CD4-positive, alpha-beta memory T cell (primary cell): ENCODE measurements around the gene POU2AF3. TPM values are rescaled to one million over a fixed set of nuclear protein-coding genes. Genes with fewer than 3 reads are reported as not detected.

ENCODE experiments used
- CTCF ChIA-PET: fragments of 350-600 bp; sonication (Branson Sonifier 250); formaldehyde crosslinking; loops from one replicate; lab custom pipeline; 2021; ENCODE audit warnings: inconsistent platforms; ENCODE audit not compliant: partially characterized antibody; lab: Charles Lee
- POLR2A ChIA-PET: fragments of 350-600 bp; sonication (Branson Sonifier 250); formaldehyde crosslinking; loops from one replicate; lab custom pipeline; 2021; ENCODE audit not compliant: partially characterized antibody; lab: Charles Lee
- DNase-seq, 5 donors: peaks; one replicate each; pipeline versions ENCODE4 v3.0.0 to v3.0.0-alpha.2; 2020 to 2022; ENCODE audit warnings: mixed read lengths in 1 of 5
- H3K27ac ChIP-seq: one replicate; pipeline ENCODE4 v1.7.0; 2013; ENCODE audit warnings: low read depth, low read length
- H3K27me3 ChIP-seq: 2 replicates; pipeline ENCODE4 v1.7.0; 2013; ENCODE audit warnings: mild to moderate bottlenecking, low read length, moderate library complexity; ENCODE audit not compliant: insufficient read depth
- H3K36me3 ChIP-seq: 2 replicates; pipeline ENCODE4 v1.7.0; 2013; ENCODE audit warnings: mild to moderate bottlenecking, low read length, moderate library complexity; ENCODE audit not compliant: insufficient read depth
- H3K4me1 ChIP-seq: 2 replicates; pipeline ENCODE4 v1.7.0; 2013; ENCODE audit warnings: mild to moderate bottlenecking, low read length, moderate library complexity; ENCODE audit not compliant: insufficient read depth
- H3K4me3 ChIP-seq, 2 donors: one replicate each; pipeline ENCODE4 v1.7.0; 2013; ENCODE audit warnings: low read length in 2 of 2, mild to moderate bottlenecking in 1 of 2
- H3K9me3 ChIP-seq, 2 donors: one replicate each; pipeline ENCODE4 v1.7.0; 2013; ENCODE audit warnings: low read length in 2 of 2, control low read depth in 1 of 2; ENCODE audit not compliant: control insufficient read depth in 1 of 2
- H3K27ac Mint-ChIP-seq, 7 donors: one replicate each; pipeline ENCODE4 v1.8.0; 2020 to 2021; ENCODE audit warnings: mixed read lengths in 7 of 7, mild to moderate bottlenecking in 6 of 7, inconsistent platforms in 3 of 7, moderate library complexity in 3 of 7
- H3K27me3 Mint-ChIP-seq, 2 donors: one replicate each; pipeline ENCODE4 v1.8.0; 2020 to 2021; ENCODE audit warnings: mixed read lengths in 2 of 2
- H3K36me3 Mint-ChIP-seq, 2 donors: one replicate each; pipeline ENCODE4 v1.8.0; 2020 to 2021; ENCODE audit warnings: mixed read lengths in 2 of 2, inconsistent platforms in 1 of 2, mild to moderate bottlenecking in 1 of 2
- H3K4me1 Mint-ChIP-seq, 4 donors: one replicate each; pipeline ENCODE4 v1.8.0; 2020 to 2021; ENCODE audit warnings: mixed read lengths in 4 of 4, mild to moderate bottlenecking in 1 of 4
- H3K4me3 Mint-ChIP-seq, 8 donors: one replicate each; pipeline ENCODE4 v1.8.0; 2020 to 2021; ENCODE audit warnings: mixed read lengths in 8 of 8, mild to moderate bottlenecking in 7 of 8, moderate library complexity in 6 of 8, inconsistent platforms in 3 of 8
- H3K9me3 Mint-ChIP-seq, 8 donors: one replicate each; pipeline ENCODE4 v1.8.0; 2020 to 2021; ENCODE audit warnings: mixed read lengths in 8 of 8, mild to moderate bottlenecking in 5 of 8, inconsistent platforms in 3 of 8, moderate library complexity in 1 of 8
- intact Hi-C: fragments of 100-400 bp; cut with micrococcal nuclease; formaldehyde crosslinking; loops from one replicate; pipeline ENCODE4 v1.15.1; 2023
- microRNA-seq: library from miRNA; unstranded; fragments of <30 nt; microRNA quantifications from one replicate; pipeline ENCODE4 v1.2.0, GENCODE V29; 2021; ENCODE audit warnings: borderline replicate concordance, borderline number of aligned reads, borderline microRNAs expressed, mixed read lengths
- polyA plus RNA-seq, 2 donors: library from polyadenylated mRNA; unstranded; fragments of 300-500 nt; fragmentation: Illumina TruSeq; gene quantifications; one replicate each; pipeline ENCODE4 v1.2.3, GENCODE V29; 2021
- total RNA-seq, 2 experiments: library from RNA; stranded (reverse); gene quantifications; one replicate each; pipeline ENCODE4 v1.2.3, GENCODE V29; 2021

POU2AF3 gene
- total and polyA plus RNA-seq, 4 experiments from 2014 or later: not detected

DNA sequence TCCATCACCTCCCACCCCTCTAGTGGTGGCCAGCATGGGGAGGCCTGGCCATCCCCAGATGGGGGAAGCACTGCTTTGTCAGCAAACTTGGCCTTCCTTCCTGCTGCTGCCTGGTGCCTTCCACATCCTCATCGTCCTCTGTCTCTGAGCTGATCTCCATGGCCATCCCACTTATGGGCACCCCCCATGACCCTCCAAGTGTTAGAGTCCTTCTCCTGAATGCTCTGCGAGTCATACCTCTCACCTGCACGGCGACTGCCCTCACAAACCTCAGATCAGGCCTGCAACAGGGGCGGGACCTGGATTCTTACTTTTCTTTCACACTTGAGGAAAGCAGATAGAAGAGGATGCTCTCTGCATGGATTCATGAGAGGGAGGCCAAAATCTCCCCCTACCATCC, 56.8 kb downstream of the POU2AF3 start:
- POLR2A ChIA-PET: no interaction called here
- Mint-ChIP-seq H3K27ac (peak overlapping the region in 1 of 7 donors; percentile 56), H3K4me1 (no peaks in the 10 kb centered on the region), H3K27me3 (peaks cover 0 to 1% of the 10 kb centered on the region in 2 donors), H3K9me3 (no peaks in the 10 kb centered on the region), H3K36me3 (no peaks in the 10 kb centered on the region), H3K4me3 (no peak overlapping the region)
- no peaks in the 10 kb centered on the region for H3K27me3 ChIP-seq
- H3K9me3 ChIP-seq: no peaks in the 10 kb centered on the region
- CTCF ChIA-PET: no interaction called here
- no peak overlapping the region for H3K27ac ChIP-seq
- no peaks in the 10 kb centered on the region for H3K36me3 ChIP-seq
- no peak overlapping the region for H3K4me3 ChIP-seq
- H3K4me1 ChIP-seq: no peaks in the 10 kb centered on the region
- no peak for DNase-seq
- intact Hi-C loops: loop anchor here (5.0 kb wide), 1 partner anchor 92 kb away; no protein-coding TSS in a partner anchor

DNA sequence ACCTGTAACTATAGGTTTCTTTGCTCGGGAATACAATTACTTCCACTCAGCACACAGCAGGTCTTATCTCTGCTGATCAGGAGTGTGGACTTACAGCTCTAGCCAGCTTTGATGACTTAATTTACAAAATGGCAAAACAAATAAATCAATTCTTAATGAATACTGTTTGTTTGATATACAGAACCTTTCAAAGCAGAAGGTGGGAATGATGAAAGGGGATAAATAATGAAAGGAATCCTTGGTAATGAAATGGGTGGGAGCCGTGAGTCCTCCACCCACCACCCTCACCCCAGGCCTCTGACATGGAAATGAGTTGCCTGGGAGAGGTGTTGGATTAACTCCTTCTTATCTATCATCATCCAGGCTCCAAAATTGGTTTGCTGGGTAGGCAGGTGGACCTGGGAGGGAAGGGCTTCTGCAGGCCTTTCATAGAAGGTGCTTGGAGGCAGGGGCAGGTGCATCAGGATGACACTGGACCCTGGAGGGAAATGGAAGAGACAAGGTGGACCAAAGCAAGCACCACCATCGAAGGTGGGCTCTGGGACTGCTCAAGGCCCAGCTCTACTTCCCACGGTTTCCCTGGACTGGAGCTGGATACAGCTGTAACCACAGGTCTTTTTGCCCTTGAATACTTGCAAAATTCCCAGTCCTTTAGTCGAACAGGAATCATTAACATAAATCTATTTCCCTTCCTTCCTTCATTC, 57.8 kb downstream of the POU2AF3 start:
- Histone ChIP-seq H3K36me3 (no peaks in the 10 kb centered on the region), H3K4me1 (no peaks in the 10 kb centered on the region), H3K4me3 (no peak overlapping the region), H3K27ac (no peak overlapping the region), H3K9me3 (no peaks in the 10 kb centered on the region), H3K27me3 (no peaks in the 10 kb centered on the region)
- POLR2A ChIA-PET: no interaction called here
- Mint-ChIP-seq H3K36me3 (no peaks in the 10 kb centered on the region), H3K4me3 (no peak overlapping the region), H3K4me1 (no peaks in the 10 kb centered on the region), H3K27me3 (no peaks in the 10 kb centered on the region), H3K9me3 (no peaks in the 10 kb centered on the region), H3K27ac (no peak overlapping the region)
- intact Hi-C loops: loop anchor here (5.0 kb wide), 1 partner anchor 91 kb away; no protein-coding TSS in a partner anchor
- DNase-seq: no peak
- CTCF ChIA-PET: no interaction called here

DNA sequence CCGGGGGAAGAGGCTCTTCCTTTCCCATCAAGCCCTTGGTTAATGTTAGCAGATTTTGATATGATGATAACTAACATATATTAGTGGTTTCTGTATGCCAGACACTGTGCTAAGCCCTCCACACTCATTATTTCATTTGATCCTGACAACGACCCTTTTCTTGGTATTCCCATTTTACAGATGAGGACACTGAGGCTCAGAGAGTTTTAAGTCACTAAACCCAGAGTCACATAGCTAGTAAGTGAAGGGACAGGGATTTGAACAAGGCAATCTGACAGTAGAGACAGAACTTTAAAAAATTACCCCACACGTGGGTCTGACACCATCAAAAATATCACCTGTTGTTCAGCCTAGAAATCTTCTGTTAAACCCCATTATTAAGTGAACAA, 58.3 kb downstream of the POU2AF3 start:
- Histone ChIP-seq H3K27ac (no peak overlapping the region), H3K27me3 (no peaks in the 10 kb centered on the region), H3K36me3 (no peaks in the 10 kb centered on the region), H3K4me3 (no peak overlapping the region), H3K4me1 (no peaks in the 10 kb centered on the region), H3K9me3 (no peaks in the 10 kb centered on the region)
- H3K36me3 Mint-ChIP-seq: no peaks in the 10 kb centered on the region
- H3K4me1 Mint-ChIP-seq: no peaks in the 10 kb centered on the region
- no peak for DNase-seq
- H3K27me3 Mint-ChIP-seq: no peaks in the 10 kb centered on the region
- no peaks in the 10 kb centered on the region for H3K9me3 Mint-ChIP-seq
- POLR2A ChIA-PET: no interaction called here
- H3K4me3 Mint-ChIP-seq: no peak overlapping the region
- CTCF ChIA-PET: no interaction called here
- H3K27ac Mint-ChIP-seq: no peak overlapping the region
- intact Hi-C loops: loop anchor here (5.0 kb wide), 1 partner anchor 91 kb away; no protein-coding TSS in a partner anchor

GRCh38 chr11:111357150-111358037, 59.0 kb downstream of the POU2AF3 start:
- H3K27me3 ChIP-seq: no peaks in the 10 kb centered on the region
- no peak for DNase-seq
- Mint-ChIP-seq H3K27ac (no peak overlapping the region), H3K9me3 (no peaks in the 10 kb centered on the region), H3K4me3 (no peak overlapping the region), H3K4me1 (no peaks in the 10 kb centered on the region), H3K36me3 (no peaks in the 10 kb centered on the region), H3K27me3 (no peaks in the 10 kb centered on the region)
- no peaks in the 10 kb centered on the region for H3K9me3 ChIP-seq
- ChIA-PET POLR2A (no interaction called here), CTCF (interaction anchor here (1.0 kb wide), 1 partner anchor 65 kb away, joined by 6 read pairs; no protein-coding TSS in a partner anchor)
- H3K36me3 ChIP-seq: no peaks in the 10 kb centered on the region
- intact Hi-C loops: loop anchor here (5.0 kb wide), 1 partner anchor 90 kb away; no protein-coding TSS in a partner anchor
- H3K27ac ChIP-seq: no peak overlapping the region
- H3K4me3 ChIP-seq: no peak overlapping the region
- H3K4me1 ChIP-seq: no peaks in the 10 kb centered on the region

Small RNA genes lying within 50 kb of the gene (microRNA-seq; reads per million reads assigned to microRNA genes)
- gene MIR4491: not detected

Other genes starting within 250 kb of the POU2AF3 start
- gene POU2AF2, start 52.8 kb upstream of the POU2AF3 start, total RNA-seq: not detected
- not detected for gene POU2AF2, start 52.8 kb upstream of the POU2AF3 start, polyA plus RNA-seq
- gene POU2AF1, start 80.7 kb downstream of the POU2AF3 start, total RNA-seq: under 1 TPM; 0.47 to 0.64 TPM
- gene POU2AF1, start 80.7 kb downstream of the POU2AF3 start, polyA plus RNA-seq: 1 to 10 TPM in 1 of 2 donors, under 1 TPM in 1; 0.37 to 2.0 TPM
- not detected for gene BTG4, start 213.8 kb downstream of the POU2AF3 start, total RNA-seq
- not detected for gene BTG4, start 213.8 kb downstream of the POU2AF3 start, polyA plus RNA-seq
- gene HOATZ, start 216.2 kb downstream of the POU2AF3 start, total RNA-seq: not detected
- gene HOATZ, start 216.2 kb downstream of the POU2AF3 start, polyA plus RNA-seq: not detected
- gene LAYN, start 242.2 kb downstream of the POU2AF3 start, total RNA-seq: not detected
- gene LAYN, start 242.2 kb downstream of the POU2AF3 start, polyA plus RNA-seq: not detected